GM18907 (cell line): ENCODE measurements around the gene RNF149.

ENCODE experiments used
- ATAC-seq: cut with Tn5 transposase; IDR thresholded peaks from one replicate; pipeline ENCODE4 v1.9.1; 2021; ENCODE audit warnings: mild to moderate bottlenecking, moderate library complexity; ENCODE audit not compliant: unreplicated experiment

The RNF149 gene

DNA sequence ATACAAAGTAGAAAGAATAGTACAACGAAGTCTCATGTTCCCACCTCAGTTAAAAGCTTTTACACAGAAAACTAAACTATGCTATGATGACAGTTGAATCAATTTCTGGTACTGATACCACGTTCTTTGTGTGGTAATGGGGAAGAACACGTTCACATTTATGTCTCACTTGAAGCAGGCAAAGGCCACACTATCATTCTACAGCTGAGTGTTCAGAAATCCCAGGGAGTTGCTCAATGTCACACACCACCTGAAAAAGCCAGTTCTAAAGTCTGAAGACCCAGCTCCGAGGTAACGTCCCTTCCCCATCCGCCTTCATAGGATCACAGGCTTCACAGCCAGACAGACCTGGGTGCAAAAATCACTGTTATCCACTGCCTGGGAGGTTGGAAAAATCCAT lies 8.9 kb downstream of the RNF149 start:
- ATAC-seq = no peak

DNA sequence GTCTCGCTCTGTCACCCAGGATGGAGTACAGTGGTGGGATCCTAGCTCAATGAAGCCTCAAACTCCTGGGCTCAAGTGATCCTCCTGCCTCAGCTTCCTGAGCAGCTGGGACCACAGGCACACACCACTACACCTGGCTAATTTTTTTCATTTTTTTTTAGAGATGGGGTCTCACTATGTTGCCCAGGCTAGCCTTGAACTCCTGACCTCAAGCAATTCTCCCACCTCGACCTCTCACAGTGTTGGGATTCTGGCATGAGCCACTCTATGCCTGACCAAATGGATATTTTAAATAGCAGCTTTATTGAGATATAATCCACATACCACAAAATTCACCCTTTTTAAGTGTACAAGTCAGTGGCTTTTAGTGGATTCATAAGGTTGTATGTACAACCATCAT lies 11.1 kb downstream of the RNF149 start:
- no peak for ATAC-seq

DNA sequence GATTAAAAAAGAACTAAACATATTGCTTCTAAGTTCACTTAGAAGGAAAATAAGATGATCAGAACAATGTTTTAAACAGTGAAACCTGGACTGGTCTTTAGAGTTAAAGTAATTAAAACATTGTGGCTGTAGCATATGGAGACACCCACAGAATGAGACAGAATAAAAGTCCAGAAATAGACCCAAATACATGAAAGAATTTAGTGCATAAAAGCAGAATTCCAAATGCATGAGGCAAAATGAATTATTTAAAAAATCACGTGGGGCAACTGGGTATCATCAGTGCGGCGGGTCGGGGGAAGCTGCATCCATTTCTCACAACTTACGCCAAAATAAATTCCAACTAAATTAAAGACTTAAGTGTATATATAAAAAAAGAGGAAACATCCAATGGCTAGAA lies 12.1 kb downstream of the RNF149 start:
- no peak for ATAC-seq

DNA sequence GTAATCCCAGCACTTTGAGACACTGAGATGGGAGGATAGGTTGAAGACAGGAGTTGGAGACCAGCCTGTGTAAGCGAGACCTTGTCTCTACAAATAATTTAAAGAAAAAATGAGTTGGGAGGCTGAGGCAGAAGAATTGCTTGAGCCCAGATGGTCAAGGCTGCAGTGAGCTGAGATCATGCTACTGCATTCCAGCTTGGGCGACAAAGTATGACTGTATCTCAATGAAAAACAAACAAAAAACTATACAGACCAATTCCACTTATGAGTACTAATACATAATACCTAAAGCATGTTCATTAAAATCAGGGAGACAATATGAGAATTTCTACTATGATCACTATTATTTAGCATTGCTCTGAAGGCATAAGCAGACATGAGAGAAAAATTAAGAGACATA lies 12.6 kb downstream of the RNF149 start:
- no peak for ATAC-seq

DNA sequence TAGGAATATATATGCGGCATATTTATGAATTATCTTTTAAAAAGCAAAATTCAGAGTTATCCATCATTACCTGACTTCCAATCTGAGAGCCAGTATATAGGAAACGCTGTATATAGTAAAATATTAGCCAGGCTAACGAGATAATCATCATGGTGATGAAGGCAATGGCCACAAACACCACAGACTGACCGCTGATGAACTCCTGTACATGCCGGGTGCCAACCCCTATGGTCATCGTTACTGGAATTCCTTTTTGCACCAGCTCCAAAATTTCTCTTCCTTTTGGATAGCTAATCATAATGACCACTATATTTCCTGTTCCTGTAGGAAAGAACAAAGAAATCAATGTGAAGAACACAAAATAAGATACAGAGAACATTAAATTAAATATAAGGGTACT lies 13.6 kb downstream of the RNF149 start:
- no peak for ATAC-seq

DNA sequence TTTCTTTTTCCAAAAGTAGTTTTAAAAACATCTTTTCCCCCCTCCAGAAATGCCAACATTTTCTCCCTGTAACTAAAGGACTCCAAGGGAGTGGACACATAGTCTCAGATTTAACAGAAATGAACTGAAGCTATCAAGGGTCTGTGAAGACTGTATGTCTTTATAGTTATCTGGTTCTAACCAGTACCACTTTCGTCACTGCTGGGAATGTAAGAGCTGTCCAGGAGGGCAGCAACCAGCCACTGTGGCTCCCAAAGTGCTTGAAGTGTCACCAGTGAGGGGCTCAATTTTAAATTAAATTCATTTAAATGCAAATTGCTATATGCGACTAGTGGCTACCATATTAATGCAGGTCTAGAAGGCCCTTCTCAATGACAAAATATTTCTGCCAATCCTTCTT lies 15.0 kb downstream of the RNF149 start:
- no peak for ATAC-seq

DNA sequence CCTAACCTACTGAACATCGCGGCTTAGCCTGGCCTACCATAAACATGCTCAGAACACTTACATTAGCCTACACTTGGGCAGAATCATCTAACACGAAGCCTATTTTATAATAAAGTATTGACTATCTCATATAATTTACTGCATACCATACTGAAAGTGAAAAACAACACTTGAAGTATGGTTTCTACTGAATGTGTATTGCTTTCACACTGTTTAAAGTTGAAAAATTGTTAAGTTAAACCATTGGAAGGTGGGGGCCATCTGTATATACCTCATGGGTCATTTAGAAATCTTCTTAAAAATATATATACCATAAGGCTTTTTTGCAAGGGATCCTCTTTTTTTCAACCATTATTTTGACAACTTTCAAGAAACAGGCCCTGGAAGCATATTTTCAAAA lies 16.5 kb downstream of the RNF149 start:
- no peak for ATAC-seq

DNA sequence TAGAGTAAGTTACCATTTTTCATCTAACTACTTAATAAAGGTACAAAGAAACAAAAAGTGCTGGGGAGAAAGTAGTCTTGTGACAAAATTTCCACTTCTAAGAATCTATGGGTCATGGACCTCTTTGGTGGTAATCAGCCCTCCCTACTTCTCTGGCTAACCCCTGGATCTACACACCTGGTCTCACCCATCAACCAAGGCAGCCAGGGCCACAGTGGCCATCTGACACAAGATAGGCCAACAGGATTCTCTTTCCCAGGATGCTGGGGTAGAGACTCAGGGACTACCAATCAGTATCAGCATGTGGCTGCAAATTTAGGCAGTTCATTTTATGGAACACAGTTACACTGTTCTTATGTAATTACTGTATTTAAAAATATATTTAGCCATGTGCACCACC lies 17.8 kb downstream of the RNF149 start:
- ATAC-seq = no peak

DNA sequence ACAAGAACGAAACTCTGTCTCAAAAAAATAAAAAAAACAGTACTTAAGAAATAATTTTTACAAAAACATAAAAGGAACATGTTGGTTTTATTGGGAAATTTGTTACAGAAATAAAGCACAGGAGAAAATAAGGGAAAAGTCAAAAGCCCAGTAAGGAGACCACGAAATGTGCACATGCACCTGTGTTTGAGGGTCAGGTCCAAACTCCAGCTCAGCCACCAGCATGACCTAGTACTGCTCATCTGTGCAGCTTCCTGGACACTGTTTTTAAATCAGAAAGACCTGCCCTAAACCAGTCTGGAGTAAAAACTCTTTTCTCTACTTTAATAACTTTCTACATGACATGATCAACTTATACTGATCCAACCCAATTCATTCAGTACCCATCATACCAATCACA lies 21.2 kb downstream of the RNF149 start:
- ATAC-seq = no peak

DNA sequence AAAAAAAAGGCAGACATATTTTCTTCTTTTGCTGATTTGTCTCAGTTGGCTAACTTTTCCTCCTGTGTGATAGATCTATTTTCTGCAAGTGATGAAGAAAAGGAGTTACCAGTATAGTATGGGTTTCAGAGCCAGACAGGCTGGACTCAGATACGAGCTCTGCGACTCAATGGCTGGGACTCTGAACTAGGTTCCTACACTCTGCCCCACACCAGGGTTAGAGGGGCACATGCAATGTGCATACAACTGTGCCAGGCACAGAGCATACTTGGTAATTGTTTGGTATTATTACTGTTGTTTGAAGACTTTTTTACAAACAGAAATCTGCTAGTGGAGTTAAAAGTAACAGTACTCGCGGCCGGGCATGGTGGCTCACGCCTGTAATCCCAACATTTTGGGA lies 21.8 kb downstream of the RNF149 start:
- no peak for ATAC-seq

DNA sequence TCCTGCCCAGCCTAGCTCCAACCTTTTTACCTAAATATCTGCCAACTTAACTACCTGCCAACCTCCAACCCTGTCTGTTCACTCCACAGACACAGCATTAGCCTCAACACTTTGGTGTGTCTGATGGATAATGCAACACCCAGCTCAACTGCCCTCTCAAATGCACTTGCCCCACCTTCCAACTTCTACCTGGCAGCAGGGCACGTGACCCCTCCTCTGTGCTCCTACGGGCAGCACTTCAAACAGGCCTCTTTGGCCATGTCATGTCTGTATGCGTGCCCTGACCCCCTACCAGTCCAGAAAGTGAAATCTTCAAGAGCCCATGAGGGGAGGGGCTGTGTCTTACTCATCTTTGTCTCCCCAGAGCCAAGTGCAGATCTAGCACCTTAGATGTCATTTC lies 25.5 kb downstream of the RNF149 start:
- no peak for ATAC-seq

DNA sequence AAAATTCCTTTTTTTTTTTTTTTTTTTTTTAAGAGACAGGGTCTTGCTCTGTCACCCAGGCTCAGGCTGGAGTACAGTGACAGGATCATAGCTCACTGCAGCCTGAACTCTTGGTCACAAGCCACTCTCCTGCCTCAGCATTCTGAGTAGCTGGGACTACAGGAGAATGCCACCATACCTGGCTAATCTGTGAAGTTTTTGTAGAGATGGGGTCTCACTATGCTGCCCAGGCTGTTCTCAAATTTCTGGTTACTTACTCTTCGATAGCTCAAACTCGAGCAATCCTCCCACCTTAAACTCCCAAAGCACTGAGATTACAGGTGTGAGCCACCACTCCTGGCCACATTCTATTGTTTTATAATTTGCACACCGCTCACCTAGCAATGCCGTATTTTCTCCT lies 27.0 kb downstream of the RNF149 start:
- no peak for ATAC-seq

DNA sequence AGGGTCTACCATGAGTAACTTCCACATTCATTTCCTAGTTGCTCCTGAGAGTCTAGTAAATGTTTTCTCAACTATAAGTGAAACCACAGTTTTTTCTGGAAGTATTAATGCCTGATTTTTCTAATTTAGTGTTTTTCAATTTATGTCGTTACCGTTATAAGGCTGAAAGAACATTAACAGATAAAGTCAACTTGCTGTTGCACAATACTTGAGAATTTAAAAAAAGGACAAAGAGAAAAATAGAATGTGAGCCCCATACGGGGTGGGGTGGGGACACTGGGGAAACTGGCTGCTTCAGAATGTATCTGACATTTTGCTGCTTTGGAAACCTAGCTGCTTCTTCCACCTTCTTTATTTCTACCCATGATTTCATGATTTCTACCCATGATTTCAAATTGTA lies 29.6 kb downstream of the RNF149 start:
- ATAC-seq = no peak

DNA sequence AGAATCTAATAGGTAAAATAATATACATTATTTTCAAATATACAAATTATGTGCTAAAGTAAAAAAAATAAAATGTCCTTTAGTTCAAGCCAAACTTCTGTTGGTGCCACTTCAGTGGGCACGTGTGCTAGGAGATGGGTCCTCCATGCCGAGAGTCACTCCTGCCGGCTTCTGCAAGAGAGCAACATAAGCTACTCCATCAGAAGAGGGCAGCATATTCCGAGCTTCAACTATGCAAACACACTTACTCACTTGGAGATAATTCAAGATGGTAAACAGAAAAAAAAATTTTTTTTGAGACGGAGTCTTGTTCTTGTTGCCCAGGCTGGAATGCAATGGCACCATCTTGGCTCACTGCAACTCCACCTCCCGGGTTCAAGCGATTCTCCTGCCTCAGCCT lies 31.4 kb downstream of the RNF149 start:
- no peak for ATAC-seq

DNA sequence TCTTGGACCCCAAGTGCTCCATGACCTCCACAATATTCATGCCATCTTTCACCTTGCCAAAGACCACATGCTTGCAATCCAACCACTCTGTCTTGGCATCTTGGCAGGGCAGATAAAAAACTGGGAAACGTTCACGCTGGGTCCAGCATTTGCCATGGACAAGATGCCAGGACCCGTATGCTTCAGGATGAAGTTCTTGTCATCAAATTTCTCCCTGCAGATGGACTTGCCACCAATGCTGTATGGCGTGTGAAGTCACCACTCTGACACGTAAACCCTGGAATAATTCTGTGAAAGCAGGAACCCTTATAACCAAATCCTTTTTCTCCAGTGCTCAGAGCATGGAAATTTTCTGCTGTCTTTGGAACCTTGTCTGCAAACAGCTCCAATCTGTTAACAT lies 34.4 kb downstream of the RNF149 start:
- ATAC-seq = no peak

DNA sequence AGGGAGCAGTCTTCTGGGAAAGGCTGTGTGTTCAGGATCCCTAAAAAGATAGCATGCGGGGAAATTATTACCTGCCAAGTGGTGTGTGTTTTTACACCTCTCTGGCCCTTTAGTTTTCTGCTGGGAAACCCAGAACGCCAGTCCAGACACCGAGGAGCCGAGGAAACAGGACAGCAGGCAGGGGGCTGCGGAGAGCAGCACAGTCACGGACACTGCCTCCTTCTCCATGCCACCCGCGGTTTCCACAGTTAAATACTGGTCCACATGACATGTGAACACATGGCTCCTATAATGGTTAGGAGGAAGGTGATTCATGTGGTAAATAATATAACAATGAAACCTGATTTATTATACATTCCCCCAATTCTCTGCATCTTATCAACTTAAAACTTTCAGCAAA lies 35.4 kb downstream of the RNF149 start:
- ATAC-seq = no peak

DNA sequence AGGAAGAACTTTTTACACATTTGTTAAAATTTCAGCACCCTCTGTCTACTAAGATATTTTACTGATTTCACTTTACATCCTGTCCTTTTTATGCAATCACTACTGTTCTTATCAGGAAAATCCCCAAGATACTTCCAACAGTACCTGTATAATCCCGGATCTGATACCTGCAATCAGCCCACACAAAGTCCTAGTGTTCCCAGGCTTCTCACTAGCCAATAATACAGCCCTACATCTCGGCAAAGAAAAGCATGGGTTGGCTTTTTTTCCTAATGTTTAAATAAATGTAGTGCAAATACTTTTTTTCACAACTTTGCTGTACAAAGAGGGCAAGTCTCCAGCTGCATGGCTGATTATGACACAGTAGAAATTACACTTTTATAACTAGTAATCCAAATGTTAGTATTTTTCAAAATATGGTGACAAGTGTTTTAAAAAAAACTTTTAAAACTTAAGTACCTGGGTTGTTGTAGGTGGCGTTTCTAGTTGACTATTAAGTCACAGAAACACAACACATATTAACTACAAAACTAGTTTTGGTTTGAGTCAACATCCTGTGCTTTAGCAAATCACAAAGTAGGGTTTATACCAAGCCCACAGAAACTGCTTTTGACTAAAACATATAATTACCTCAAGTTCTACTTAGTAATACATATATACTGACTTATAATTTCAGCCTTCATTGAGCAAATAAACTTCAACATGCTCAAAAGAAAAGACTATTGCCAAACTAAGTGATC lies 36.3 kb downstream of the RNF149 start:
- ATAC-seq = peak; percentile 74

DNA sequence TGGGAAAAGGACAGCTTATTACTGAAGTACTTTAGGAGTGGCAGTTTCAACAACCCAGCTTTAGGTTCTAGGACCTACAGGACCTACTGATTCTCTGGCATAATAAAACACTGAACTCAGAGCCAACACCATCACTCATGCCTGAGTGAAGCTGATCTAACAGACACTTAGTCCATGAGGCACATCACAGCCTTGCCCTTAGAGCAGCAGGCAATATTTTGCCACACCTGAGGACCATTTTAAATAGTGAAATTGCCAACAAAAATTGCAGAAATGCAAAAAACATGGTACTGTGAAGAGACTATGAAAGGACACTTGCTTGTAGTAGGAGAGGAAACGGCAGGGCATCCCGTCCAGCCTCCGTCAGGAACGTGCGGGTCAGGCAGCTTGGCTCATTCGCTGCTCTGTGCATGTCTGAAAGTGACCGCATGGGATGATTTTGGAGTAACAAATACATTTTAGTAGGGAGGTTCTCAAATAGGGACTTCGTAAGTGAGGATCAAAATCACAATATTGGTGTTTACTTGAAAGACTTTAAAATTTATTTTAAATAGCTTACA lies 37.7 kb downstream of the RNF149 start:
- no peak for ATAC-seq

DNA sequence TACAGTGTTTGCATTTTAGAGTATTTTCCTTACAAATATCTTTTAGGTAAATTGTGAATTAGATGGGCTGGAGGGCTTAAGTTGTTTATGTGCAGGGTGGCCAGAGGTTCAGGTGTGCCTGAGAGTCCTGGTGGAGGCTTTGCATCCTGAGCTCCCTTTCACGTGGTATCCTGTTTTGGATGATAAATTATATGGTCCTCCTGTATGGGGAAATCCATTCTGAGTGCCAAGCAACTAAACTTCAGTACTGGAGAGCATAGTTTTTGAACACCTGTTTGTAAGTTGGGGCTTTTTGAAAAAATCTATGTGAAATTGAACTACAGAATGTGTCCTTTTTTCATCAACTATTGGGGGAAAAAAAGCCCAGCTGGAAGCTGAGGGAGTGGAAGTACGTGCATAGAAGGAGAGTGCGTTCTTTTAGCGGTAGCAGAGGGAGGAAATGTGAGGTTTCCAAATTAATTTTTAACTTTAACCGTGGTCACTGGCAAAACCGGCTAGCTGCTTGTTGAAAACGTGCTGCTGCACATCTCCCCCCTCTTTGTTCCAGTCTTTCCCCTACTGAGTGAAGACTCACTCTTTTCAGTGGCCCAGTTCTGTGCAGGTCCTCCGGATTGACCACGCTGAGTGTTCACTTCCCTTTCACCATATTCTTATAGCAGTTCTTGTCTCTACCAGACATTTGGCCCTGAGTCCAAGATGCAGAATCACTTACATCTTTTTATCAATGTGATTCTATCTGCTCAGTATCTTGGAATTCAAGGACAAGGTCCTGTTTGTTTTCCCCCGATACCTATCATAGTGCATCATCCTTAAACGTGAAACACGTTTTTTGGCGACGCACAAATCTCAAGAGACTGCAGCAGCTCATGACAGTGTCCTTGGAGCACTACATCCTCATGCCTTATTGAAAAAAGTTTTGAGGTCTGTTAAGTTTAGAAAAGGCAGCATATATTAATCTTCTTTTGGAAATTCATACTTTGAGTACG lies 40.5 kb downstream of the RNF149 start:
- ATAC-seq = peak; percentile 74

DNA sequence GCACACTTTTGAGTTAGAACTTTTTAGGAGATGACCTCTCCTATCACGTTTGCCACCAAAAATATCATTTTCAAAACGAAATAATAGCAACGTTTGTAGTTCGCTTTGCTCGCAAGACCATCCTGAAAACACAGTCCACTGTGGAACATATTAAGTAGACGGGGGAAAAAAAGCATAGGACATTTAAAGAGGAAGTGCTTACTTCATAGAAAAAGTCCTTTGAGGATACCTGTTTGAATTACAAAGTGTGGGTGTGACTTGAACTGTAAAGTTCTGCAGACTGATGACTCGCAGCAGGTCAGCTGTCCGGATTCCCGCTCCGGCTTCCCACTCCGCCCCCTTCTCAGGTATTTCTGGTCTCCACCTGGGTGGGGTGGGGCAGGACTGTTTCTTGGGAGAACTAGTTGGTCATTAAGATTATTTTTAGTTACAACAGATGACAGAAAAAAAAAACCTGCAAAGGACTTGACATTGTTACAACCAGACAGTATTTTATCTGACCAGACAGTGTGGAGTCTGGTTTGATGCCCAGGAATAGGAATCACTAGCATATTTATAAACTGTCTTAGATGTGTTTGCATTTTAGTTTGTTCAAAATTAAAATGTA lies 42.5 kb downstream of the RNF149 start:
- no peak for ATAC-seq

DNA sequence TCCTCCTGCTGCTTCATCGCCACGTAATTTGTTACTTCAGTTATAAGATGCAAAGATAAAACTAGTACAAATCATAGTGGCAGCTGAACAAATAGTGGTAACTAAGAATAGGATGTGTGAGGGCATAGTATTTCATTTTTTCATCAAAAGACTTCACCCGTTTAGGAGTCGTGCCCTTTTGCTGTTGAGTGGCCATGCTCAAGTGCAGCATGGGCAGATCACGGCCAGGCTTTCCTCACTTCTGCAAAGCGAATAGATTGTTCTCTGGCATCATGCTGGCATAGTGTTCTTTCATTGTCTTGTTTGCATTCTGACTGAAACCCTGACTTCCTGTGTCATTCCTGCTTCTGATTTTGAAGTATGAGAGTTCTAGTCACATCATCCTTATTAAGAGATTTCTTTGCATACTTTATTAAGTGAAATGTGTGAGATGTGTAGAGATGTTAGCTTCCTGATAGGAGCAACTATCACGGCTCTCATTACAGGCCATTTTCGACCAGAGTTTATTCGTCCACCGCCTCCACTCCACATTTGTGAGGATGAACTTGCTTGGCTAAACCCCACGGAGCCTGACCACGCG lies 44.1 kb downstream of the RNF149 start:
- ATAC-seq = no peak
